Stimulated activated CD8-positive, alpha-beta memory T cell treated with anti-CD3 and anti-CD28 coated beads, Interleukin-15, amount 100 ng/mL, for 4 hours (primary cell): ENCODE results near the gene UXS1.

Source experiments
- DNase-seq, 2 donors: peaks; one replicate each; pipeline ENCODE4 v3.0.0-alpha.2; 2020; ENCODE audit warnings: low read depth in 2 of 2

UXS1 gene

GRCh38 chr2:106130251-106130998 is 63.7 kb downstream of the UXS1 start:
- no peak for DNase-seq

GRCh38 chr2:106129592-106129991 is 64.5 kb downstream of the UXS1 start:
- no peak for DNase-seq

GRCh38 chr2:106129150-106129549 is 65.0 kb downstream of the UXS1 start:
- DNase-seq = no peak

GRCh38 chr2:106127776-106128268 is 66.3 kb downstream of the UXS1 start:
- no peak for DNase-seq

GRCh38 chr2:106127282-106127771 is 66.8 kb downstream of the UXS1 start:
- DNase-seq = no peak

- no peak for DNase-seq
These were observed 67.3 kb downstream of the UXS1 start for GRCh38 chr2:106126705-106127281.

- no peak for DNase-seq
These were observed 67.8 kb downstream of the UXS1 start for GRCh38 chr2:106126295-106126694.

GRCh38 chr2:106124905-106125549 is 69.1 kb downstream of the UXS1 start:
- DNase-seq = no peak

GRCh38 chr2:106124106-106124756 is 69.9 kb downstream of the UXS1 start:
- DNase-seq = no peak

GRCh38 chr2:106122157-106122556 is 71.9 kb downstream of the UXS1 start:
- no peak for DNase-seq

GRCh38 chr2:106120432-106120831 is 73.7 kb downstream of the UXS1 start:
- DNase-seq = no peak

GRCh38 chr2:106119074-106119473 is 75.0 kb downstream of the UXS1 start:
- DNase-seq = no peak

GRCh38 chr2:106117882-106118684 is 76.0 kb downstream of the UXS1 start:
- DNase-seq = no peak

GRCh38 chr2:106117347-106117746 is 76.8 kb downstream of the UXS1 start:
- DNase-seq = no peak

- DNase-seq = no peak
These were observed 77.9 kb downstream of the UXS1 start for GRCh38 chr2:106116248-106116647.

- no peak for DNase-seq
These were observed 78.4 kb downstream of the UXS1 start for GRCh38 chr2:106115665-106116064.

GRCh38 chr2:106115250-106115649 is 78.9 kb downstream of the UXS1 start:
- DNase-seq = no peak

GRCh38 chr2:106114166-106114565 is 79.9 kb downstream of the UXS1 start:
- no peak for DNase-seq

- no peak for DNase-seq
These were observed 80.6 kb downstream of the UXS1 start for GRCh38 chr2:106113361-106113966.

- no peak for DNase-seq
These were observed 82.1 kb downstream of the UXS1 start for GRCh38 chr2:106111882-106112571.
